Fibroblast of lung (primary cell): Measurements from ENCODE around the gene IGFBP1. TPM values are rescaled to one million over a fixed set of nuclear protein-coding genes. Genes with fewer than 3 reads are reported as not detected.
"Not testable (repeated sequence)": the region's sequence is repeated elsewhere in the genome, so short reads cannot be mapped to it uniquely, and the experiment has no call there.

ENCODE experiments used
- DNase-seq, 2 donors: peaks; one replicate each; pipeline versions ENCODE4 v3.0.0 to v3.0.0-alpha.2; 2010; ENCODE audit warnings: low read depth in 2 of 2
- H2AFZ ChIP-seq: 2 replicates; pipeline ENCODE4 v1.5.1; 2012; ENCODE audit warnings: low read length, control low read depth, inconsistent platforms
- H3K27ac ChIP-seq: 2 replicates; pipeline ENCODE4 v1.5.1; 2011; ENCODE audit warnings: low read length, control low read depth; ENCODE audit not compliant: insufficient read depth
- H3K27me3 ChIP-seq: 2 replicates; pipeline ENCODE4 v1.5.1; 2011; ENCODE audit warnings: mild to moderate bottlenecking, low read length; ENCODE audit not compliant: control insufficient read depth, insufficient read depth
- H3K36me3 ChIP-seq: 2 replicates; pipeline ENCODE4 v1.5.1; 2011; ENCODE audit warnings: low read length; ENCODE audit not compliant: control insufficient read depth, insufficient read depth
- H3K4me1 ChIP-seq: 2 replicates; pipeline ENCODE4 v1.5.1; 2011; ENCODE audit warnings: low read length; ENCODE audit not compliant: control insufficient read depth, insufficient read depth; ENCODE audit errors: extremely low read depth
- H3K4me2 ChIP-seq: 2 replicates; pipeline ENCODE4 v1.5.1; 2011; ENCODE audit warnings: low read length, control low read depth; ENCODE audit not compliant: insufficient read depth; ENCODE audit errors: extremely low read depth
- H3K4me3 ChIP-seq, 4 experiments: fragments of 200-600 bp in 1 of 4; sonication (generic) in 1 of 4; replicated peaks in 1 of 4; 2 replicates each; pipeline ENCODE4 v1.5.1; 2011 to 2016; ENCODE audit warnings: low read length in 4 of 4, low read depth in 3 of 4, mild to moderate bottlenecking in 3 of 4, control low read depth in 2 of 4, inconsistent platforms in 1 of 4, mixed read lengths in 1 of 4; ENCODE audit not compliant: insufficient read depth in 1 of 4; ENCODE audit errors: control extremely low read depth in 1 of 4
- H3K79me2 ChIP-seq: 2 replicates; pipeline ENCODE4 v1.5.1; 2012; ENCODE audit warnings: mild to moderate bottlenecking, low read length, inconsistent platforms; ENCODE audit not compliant: control insufficient read depth, insufficient read depth
- H3K9ac ChIP-seq: 2 replicates; pipeline ENCODE4 v1.5.1; 2011; ENCODE audit warnings: mild to moderate bottlenecking, low read length, control low read depth; ENCODE audit not compliant: insufficient read depth
- H3K9me3 ChIP-seq: 2 replicates; pipeline ENCODE4 v1.5.1; 2012; ENCODE audit warnings: low read depth, low read length; ENCODE audit not compliant: control insufficient read depth, insufficient read depth
- H4K20me1 ChIP-seq: 2 replicates; pipeline ENCODE4 v1.5.1; 2011; ENCODE audit warnings: low read length; ENCODE audit not compliant: control insufficient read depth, insufficient read depth; ENCODE audit errors: extremely low read depth
- CTCF ChIP-seq, 2 donors: IDR thresholded peaks in 1 of 2; conservative IDR thresholded peaks in 1 of 2; 1 replicate in 1 of 2; 2 replicates in 1 of 2; pipeline ENCODE4 v1.5.1; 2011 to 2012; ENCODE audit warnings: low read length in 2 of 2, control low read depth in 1 of 2, inconsistent platforms in 1 of 2, low read depth in 1 of 2, mild to moderate bottlenecking in 1 of 2
- EZH2 ChIP-seq: IDR thresholded peaks from 2 replicates; pipeline ENCODE4 v1.5.1; 2012; ENCODE audit warnings: low read length, control low read depth, mild to moderate bottlenecking; ENCODE audit errors: missing control alignments
- polyA plus RNA-seq, 2 donors: library from polyadenylated mRNA; depleted of rRNA in 1 of 2; stranded (reverse) in 1 of 2; unstranded in 1 of 2; fragments of >200 nt; gene quantifications; 2 replicates each; pipeline ENCODE4 v1.2.1, GENCODE V29; 2011 to 2012; ENCODE audit warnings: missing spikeins in 1 of 2
- total RNA-seq: library from RNA; depleted of rRNA; stranded (reverse); fragments of >200 nt; gene quantifications from 2 replicates; pipeline ENCODE4 v1.2.1, GENCODE V29; 2014

Gene IGFBP1
- total and polyA plus RNA-seq, 2 donors (not counting 1 experiment from before 2014, with no cell fraction given) = not detected

GRCh38 chr7:45852984-45853383 is 35.3 kb upstream of the IGFBP1 start:
- not testable (repeated sequence) for H3K79me2 ChIP-seq, H3K36me3 ChIP-seq, H3K4me2 ChIP-seq, H3K9ac ChIP-seq, DNase-seq, H3K4me1 ChIP-seq, H4K20me1 ChIP-seq, H3K4me3 ChIP-seq, H3K27me3 ChIP-seq, H3K27ac ChIP-seq, H2AFZ ChIP-seq, H3K9me3 ChIP-seq

DNA sequence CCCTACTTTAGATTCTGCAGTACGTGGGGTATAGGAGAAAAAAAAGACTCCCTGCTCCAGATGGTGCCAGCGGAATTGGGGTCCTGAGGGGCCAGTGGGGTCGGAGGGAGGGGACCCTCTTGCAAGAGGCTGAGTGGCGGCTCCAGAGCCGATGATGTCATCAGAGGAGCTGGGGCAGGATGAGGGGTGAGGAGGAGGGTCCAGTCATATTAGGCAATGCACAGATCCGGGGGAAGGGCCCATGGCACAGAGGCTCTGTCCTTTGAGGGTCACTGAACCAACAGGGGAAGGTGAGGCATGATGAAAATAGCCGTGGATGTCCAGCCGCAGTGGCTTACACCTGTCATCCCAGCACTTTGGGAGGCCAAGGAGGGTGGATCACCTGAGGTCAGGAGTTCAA is 34.8 kb upstream of the IGFBP1 start:
- H3K4me3 ChIP-seq, H3K9me3 ChIP-seq, H3K9ac ChIP-seq, DNase-seq, H3K4me1 ChIP-seq, H2AFZ ChIP-seq, H3K4me2 ChIP-seq, H3K27ac ChIP-seq, H3K36me3 ChIP-seq, H4K20me1 ChIP-seq, H3K79me2 ChIP-seq, H3K27me3 ChIP-seq: not testable (repeated sequence)

DNA sequence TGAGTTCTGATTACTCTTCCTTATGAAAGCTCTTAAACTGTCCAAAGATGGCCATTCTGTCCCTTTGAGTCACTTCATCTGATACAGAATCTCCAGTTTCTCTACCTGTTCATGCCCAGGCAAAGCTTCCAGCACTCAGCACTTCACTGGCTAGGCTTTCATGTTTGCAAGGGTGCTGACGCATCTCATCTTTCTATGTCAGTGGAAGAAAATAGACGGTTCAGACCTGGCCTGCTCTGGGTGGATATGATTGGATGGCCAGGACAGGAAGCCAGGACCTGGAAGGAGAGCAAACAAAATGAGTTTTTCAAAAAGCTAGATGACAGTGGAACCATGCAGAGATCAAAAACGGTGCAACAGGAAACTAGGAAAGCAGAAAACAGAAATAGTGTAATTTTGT is 32.6 kb upstream of the IGFBP1 start:
- H3K27me3 ChIP-seq, H2AFZ ChIP-seq, H4K20me1 ChIP-seq, DNase-seq, H3K4me1 ChIP-seq, H3K4me3 ChIP-seq, H3K79me2 ChIP-seq, H3K36me3 ChIP-seq, H3K27ac ChIP-seq, H3K4me2 ChIP-seq, H3K9me3 ChIP-seq, H3K9ac ChIP-seq: not testable (repeated sequence)

DNA sequence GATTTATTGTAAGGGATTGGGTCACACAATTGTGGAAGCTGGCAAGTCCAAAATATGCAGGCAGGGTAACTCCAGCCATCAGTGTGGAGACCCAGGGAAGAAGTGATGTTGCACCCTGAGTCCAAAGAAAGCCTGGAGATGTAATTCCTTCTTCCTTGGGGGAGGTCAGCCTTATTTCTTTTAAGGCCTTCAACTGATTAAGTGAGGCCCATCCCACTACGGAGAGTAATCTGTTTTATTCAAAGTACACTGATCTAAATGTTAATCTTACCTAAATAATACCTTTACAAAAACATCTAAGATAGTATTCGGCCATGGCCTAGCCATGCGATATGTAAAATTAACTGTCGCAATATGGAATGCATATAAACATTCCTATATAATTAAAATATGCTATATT is 31.4 kb upstream of the IGFBP1 start:
- H3K79me2 ChIP-seq, H4K20me1 ChIP-seq, H2AFZ ChIP-seq, H3K4me2 ChIP-seq, H3K9me3 ChIP-seq, DNase-seq, H3K36me3 ChIP-seq, H3K4me3 ChIP-seq, H3K27me3 ChIP-seq, H3K4me1 ChIP-seq, H3K9ac ChIP-seq, H3K27ac ChIP-seq: not testable (repeated sequence)

- Histone ChIP-seq H3K36me3 (no peaks in the 10 kb centered on the region), H3K27me3 (peaks cover 4% of the 10 kb centered on the region), H3K4me1 (no peaks in the 10 kb centered on the region), H4K20me1 (no peaks in the 10 kb centered on the region), H3K9me3 (no peaks in the 10 kb centered on the region), H3K79me2 (no peaks in the 10 kb centered on the region), H2AFZ (no peak overlapping the region), H3K27ac (no peak overlapping the region), H3K4me3 (no peak overlapping the region), H3K9ac (no peak overlapping the region), H3K4me2 (no peak overlapping the region)
- TF ChIP-seq CTCF (conservative IDR thresholded peaks at IDR 0.05 in 1 of 2, IDR thresholded peaks at IDR 0.05 in 1 of 2; ENCODE audit: low read depth in 1 of 2, low read length in 2 of 2) (peak in 1 of 2 donors; percentile 5), EZH2 (no peak)
- no peak for DNase-seq
Measured at GRCh38 chr7:45863715-45864114, 24.6 kb upstream of the IGFBP1 start.
